ENCODE data around the gene TAF1L. TPM values are rescaled to one million over a fixed set of nuclear protein-coding genes. Genes with fewer than 3 reads are reported as not detected.
"Not testable (repeated sequence)": the region's sequence is repeated elsewhere in the genome, so short reads cannot be mapped to it uniquely, and the experiment has no call there.

The TAF1L gene
- total RNA-seq, 1 experiment from 2014 or later, result not detected

DNA sequence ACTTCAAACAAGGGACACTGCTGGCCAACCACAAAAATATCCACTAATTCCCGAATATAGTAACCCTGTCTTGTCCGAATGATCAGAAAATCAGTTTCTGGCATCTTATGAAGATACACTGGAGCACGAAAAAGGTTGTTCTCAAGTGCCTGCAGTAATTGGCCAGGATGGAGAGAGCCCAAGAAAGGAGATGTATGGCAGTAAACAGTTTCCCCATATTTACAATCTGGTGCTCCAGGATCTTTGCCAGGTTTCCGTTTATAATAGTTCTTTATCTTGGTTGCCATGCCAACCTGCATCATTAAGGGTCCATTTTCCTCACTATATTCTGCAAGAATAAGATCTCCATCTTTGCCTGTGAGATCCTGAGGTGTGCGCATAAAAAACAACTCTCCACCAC lies 2.3 kb downstream of the TAF1L start:
- H3K9me3 ChIP-seq (ENCODE audit: control insufficient read depth, insufficient read depth, low read depth, low read length); DNase-seq (ENCODE audit: low read depth, low spot score); H3K4me1 ChIP-seq (ENCODE audit: control insufficient read depth, insufficient read depth, low read length); H3K36me3 ChIP-seq (ENCODE audit: control insufficient read depth, insufficient read depth, low read length); H3K27me3 ChIP-seq (ENCODE audit: control insufficient read depth, insufficient read depth, low read length); intact Hi-C loops (cut with micrococcal nuclease; ENCODE audit: unreplicated experiment); H3K4me3 ChIP-seq (ENCODE audit: low read depth in 2 of 2, low read length in 2 of 2); BruUV-seq (replicated peaks); ATAC-seq; in situ Hi-C loops (cut with HindIII; ENCODE audit: low pct_unique_long_range_greater_than_20kb, low sequenced_read_pairs); POLR2A ChIA-PET; CTCF ChIA-PET; H3K27ac ChIP-seq (ENCODE audit: low read length): not testable (repeated sequence)

DNA sequence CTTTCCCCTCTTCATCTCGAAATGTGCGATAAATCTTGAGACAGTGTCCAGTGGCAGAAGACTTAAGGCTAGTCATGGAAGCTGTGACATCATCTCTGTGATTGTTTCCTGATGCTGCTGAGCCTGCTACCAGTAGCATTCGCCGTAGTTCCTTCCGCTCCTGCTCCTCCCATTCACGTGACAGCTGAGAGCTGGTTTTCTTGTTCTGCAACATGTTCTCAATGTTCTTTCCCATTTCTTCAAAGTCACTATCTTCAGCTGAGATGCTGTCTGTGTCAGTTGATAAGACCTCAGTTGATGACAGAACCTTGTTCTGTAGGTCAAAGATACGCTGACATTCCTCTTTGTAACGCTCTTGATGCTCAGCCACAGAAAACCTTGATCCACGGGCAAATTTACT lies 3.5 kb downstream of the TAF1L start:
- ATAC-seq (no peak), DNase-seq (ENCODE audit: low read depth, low spot score) (no peak)
- in situ Hi-C loops (cut with HindIII; ENCODE audit: low pct_unique_long_range_greater_than_20kb, low sequenced_read_pairs) (no loop called here), intact Hi-C loops (cut with micrococcal nuclease; ENCODE audit: unreplicated experiment) (no loop called here)
- BruUV-seq (replicated peaks), result no TSS peak
- H3K27me3 ChIP-seq (ENCODE audit: control insufficient read depth, insufficient read depth, low read length), result no peaks in the 10 kb centered on the region
- H3K4me3 ChIP-seq (ENCODE audit: low read depth in 2 of 2, low read length in 2 of 2), result no peak overlapping the region
- TF ChIP-seq, protein P1, sequence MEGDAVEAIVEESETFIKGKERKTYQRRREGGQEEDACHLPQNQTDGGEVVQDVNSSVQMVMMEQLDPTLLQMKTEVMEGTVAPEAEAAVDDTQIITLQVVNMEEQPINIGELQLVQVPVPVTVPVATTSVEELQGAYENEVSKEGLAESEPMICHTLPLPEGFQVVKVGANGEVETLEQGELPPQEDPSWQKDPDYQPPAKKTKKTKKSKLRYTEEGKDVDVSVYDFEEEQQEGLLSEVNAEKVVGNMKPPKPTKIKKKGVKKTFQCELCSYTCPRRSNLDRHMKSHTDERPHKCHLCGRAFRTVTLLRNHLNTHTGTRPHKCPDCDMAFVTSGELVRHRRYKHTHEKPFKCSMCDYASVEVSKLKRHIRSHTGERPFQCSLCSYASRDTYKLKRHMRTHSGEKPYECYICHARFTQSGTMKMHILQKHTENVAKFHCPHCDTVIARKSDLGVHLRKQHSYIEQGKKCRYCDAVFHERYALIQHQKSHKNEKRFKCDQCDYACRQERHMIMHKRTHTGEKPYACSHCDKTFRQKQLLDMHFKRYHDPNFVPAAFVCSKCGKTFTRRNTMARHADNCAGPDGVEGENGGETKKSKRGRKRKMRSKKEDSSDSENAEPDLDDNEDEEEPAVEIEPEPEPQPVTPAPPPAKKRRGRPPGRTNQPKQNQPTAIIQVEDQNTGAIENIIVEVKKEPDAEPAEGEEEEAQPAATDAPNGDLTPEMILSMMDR (IDR thresholded peaks at IDR 0.05), result no peak
- no peak for TF ChIP-seq SIN3A (IDR thresholded peaks at IDR 0.05; ENCODE audit: borderline replicate concordance, insufficient read depth, low read depth, low read length)
- no peak for TF ChIP-seq TCF7L2 (IDR thresholded peaks at IDR 0.05; ENCODE audit: low read depth, low read length)
- no peak for TF ChIP-seq REST (IDR thresholded peaks at IDR 0.05; ENCODE audit: insufficient read depth in 1 of 2, low read depth in 2 of 2, low read length in 1 of 2)
- no peak for TF ChIP-seq POLR2AphosphoS5 (IDR thresholded peaks at IDR 0.05; ENCODE audit: low read depth, low read length)
- ChIA-PET POLR2A (no interaction called here), CTCF (no interaction called here)
- no peaks in the 10 kb centered on the region for H3K36me3 ChIP-seq (ENCODE audit: control insufficient read depth, insufficient read depth, low read length)
- no peak overlapping the region for H3K27ac ChIP-seq (ENCODE audit: low read length)
- no peaks in the 10 kb centered on the region for H3K4me1 ChIP-seq (ENCODE audit: control insufficient read depth, insufficient read depth, low read length)
- no peaks in the 10 kb centered on the region for H3K9me3 ChIP-seq (ENCODE audit: control insufficient read depth, insufficient read depth, low read depth, low read length)

DNA sequence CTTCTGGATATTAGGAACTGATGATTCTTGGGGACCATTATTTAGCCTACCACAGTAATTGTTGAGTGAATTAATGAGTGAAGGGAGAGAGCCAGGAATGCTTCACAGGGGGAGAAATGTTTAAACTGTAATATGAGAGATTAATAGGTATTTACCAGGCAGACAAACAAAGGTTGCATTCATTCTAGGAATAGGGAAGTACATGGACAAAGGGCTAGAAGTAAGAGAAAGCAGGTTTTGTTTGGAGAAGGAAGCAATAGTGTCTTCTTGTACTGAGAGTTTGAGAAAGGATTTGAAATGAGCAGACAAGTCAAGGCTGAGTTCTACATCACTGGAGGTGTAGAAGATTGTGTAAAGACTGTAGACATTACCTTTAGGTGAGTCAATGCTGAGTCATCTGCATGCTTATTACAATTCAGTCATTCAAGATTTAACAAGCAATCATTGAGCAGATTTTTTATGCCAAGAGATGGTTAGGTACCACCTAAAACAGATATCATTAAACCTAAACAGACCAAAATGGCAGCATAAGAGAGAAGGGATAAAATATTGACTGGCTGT lies 8.0 kb downstream of the TAF1L start:
- CTCF ChIA-PET, result no interaction called here
- POLR2A ChIA-PET, result no interaction called here

More for the DNA sequence above, 8.0 kb downstream of the TAF1L start:
- no peak overlapping the region for H3K4me3 ChIP-seq (ENCODE audit: low read depth in 2 of 2, low read length in 2 of 2)
- no TSS peak for BruUV-seq (replicated peaks)
- no peak for TF ChIP-seq REST (IDR thresholded peaks at IDR 0.05; ENCODE audit: insufficient read depth in 1 of 2, low read depth in 2 of 2, low read length in 1 of 2)
- TF ChIP-seq, protein P1 (IDR thresholded peaks at IDR 0.05), result no peak
- TF ChIP-seq POLR2AphosphoS5 (IDR thresholded peaks at IDR 0.05; ENCODE audit: low read depth, low read length), result no peak
- no peak for TF ChIP-seq SIN3A (IDR thresholded peaks at IDR 0.05; ENCODE audit: borderline replicate concordance, insufficient read depth, low read depth, low read length)
- no peak for TF ChIP-seq TCF7L2 (IDR thresholded peaks at IDR 0.05; ENCODE audit: low read depth, low read length)
- H3K27me3 ChIP-seq (ENCODE audit: control insufficient read depth, insufficient read depth, low read length), result no peaks in the 10 kb centered on the region
- no peaks in the 10 kb centered on the region for H3K36me3 ChIP-seq (ENCODE audit: control insufficient read depth, insufficient read depth, low read length)
- in situ Hi-C loops (cut with HindIII; ENCODE audit: low pct_unique_long_range_greater_than_20kb, low sequenced_read_pairs) (no loop called here), intact Hi-C loops (cut with micrococcal nuclease; ENCODE audit: unreplicated experiment) (no loop called here)
- ATAC-seq (no peak), DNase-seq (ENCODE audit: low read depth, low spot score) (no peak)
- no peaks in the 10 kb centered on the region for H3K9me3 ChIP-seq (ENCODE audit: control insufficient read depth, insufficient read depth, low read depth, low read length)
- H3K27ac ChIP-seq (ENCODE audit: low read length), result no peak overlapping the region
- H3K4me1 ChIP-seq (ENCODE audit: control insufficient read depth, insufficient read depth, low read length), result no peaks in the 10 kb centered on the region

Data from Panc1 (cell line).